Natural killer cell (primary cell): Measurements from ENCODE around the gene MPST. TPM values are rescaled to one million over a fixed set of nuclear protein-coding genes. Genes with fewer than 3 reads are reported as not detected.

Experiments
- ATAC-seq, 3 donors: fragments of 150-1000 bp in 2 of 3; fragments of 200-7000 bp in 1 of 3; cut with Tn5 transposase; 1 replicate in 1 of 3; 2 replicates in 2 of 3; pipeline ENCODE4 v1.10.0; 2021; ENCODE audit warnings: mild to moderate bottlenecking in 2 of 3, moderate library complexity in 2 of 3
- DNase-seq, 2 donors: peaks; one replicate each; pipeline versions ENCODE4 v3.0.0 to v3.0.0-alpha.2; 2013 to 2021; ENCODE audit warnings: mixed read lengths in 1 of 2
- H3K27ac ChIP-seq: one replicate; pipeline ENCODE4 v1.5.1; 2013; ENCODE audit warnings: mild to moderate bottlenecking, low read length
- H3K27me3 ChIP-seq: one replicate; pipeline ENCODE4 v1.6.1; 2013; ENCODE audit warnings: low read length; ENCODE audit not compliant: control insufficient read depth, insufficient read depth
- H3K36me3 ChIP-seq: one replicate; pipeline ENCODE4 v1.6.1; 2013; ENCODE audit warnings: low read length; ENCODE audit not compliant: control insufficient read depth, insufficient read depth
- H3K4me1 ChIP-seq: one replicate; pipeline ENCODE4 v1.6.1; 2013; ENCODE audit warnings: low read length; ENCODE audit not compliant: control insufficient read depth, insufficient read depth
- H3K4me3 ChIP-seq: one replicate; pipeline ENCODE4 v1.5.1; 2013; ENCODE audit warnings: low read length
- H3K9me3 ChIP-seq: one replicate; pipeline ENCODE4 v1.6.1; 2013; ENCODE audit warnings: low read length; ENCODE audit not compliant: control insufficient read depth, insufficient read depth
- H3K27ac Mint-ChIP-seq, 2 donors: one replicate each; pipeline ENCODE4 v1.8.0; 2022; ENCODE audit warnings: mild to moderate bottlenecking in 2 of 2, mixed read lengths in 2 of 2, moderate library complexity in 1 of 2
- H3K27me3 Mint-ChIP-seq, 2 donors: one replicate each; pipeline ENCODE4 v1.8.0; 2022; ENCODE audit warnings: low read depth in 2 of 2, mixed read lengths in 2 of 2
- H3K36me3 Mint-ChIP-seq: one replicate; pipeline ENCODE4 v1.8.0; 2022; ENCODE audit warnings: mixed read lengths
- H3K4me1 Mint-ChIP-seq, 2 donors: one replicate each; pipeline ENCODE4 v1.8.0; 2022; ENCODE audit warnings: mixed read lengths in 2 of 2
- H3K4me3 Mint-ChIP-seq: one replicate; pipeline ENCODE4 v1.8.0; 2022; ENCODE audit warnings: mild to moderate bottlenecking, moderate library complexity, mixed read lengths
- H3K9me3 Mint-ChIP-seq, 2 donors: one replicate each; pipeline ENCODE4 v1.8.0; 2022; ENCODE audit warnings: mixed read lengths in 2 of 2
- WGBS: methylation state at CpG from one replicate; pipeline ENCODE4 v1.1.7; 2013; ENCODE audit warnings: missing lambda C conversion rate; ENCODE audit not compliant: insufficient coverage; 5-methylcytosine and 5-hydroxymethylcytosine counted together
- intact Hi-C: fragments of 100-400 bp; cut with micrococcal nuclease; formaldehyde crosslinking; loops from one replicate; pipeline ENCODE4 v1.14.2; 2022
- total RNA-seq, 4 donors: library from RNA; stranded (reverse); fragments of 120-200 nt in 1 of 4; gene quantifications; one replicate each; pipeline versions ENCODE4 v1.2.3 to v1.2.4, GENCODE V29; 2013 to 2022
- TF ChIP-seq, protein P1 (sequence below): fragments of 200-600 bp; IDR thresholded peaks from one replicate; pipeline ENCODE4 v1.8.0; 2022; ENCODE audit warnings: antibody characterized with exemption

MPST gene
- total RNA-seq, 3 donors from 2014 or later (not counting 1 experiment from before 2014, with no cell fraction given): 21.4 to 23.9 (median 22.9) TPM

DNA sequence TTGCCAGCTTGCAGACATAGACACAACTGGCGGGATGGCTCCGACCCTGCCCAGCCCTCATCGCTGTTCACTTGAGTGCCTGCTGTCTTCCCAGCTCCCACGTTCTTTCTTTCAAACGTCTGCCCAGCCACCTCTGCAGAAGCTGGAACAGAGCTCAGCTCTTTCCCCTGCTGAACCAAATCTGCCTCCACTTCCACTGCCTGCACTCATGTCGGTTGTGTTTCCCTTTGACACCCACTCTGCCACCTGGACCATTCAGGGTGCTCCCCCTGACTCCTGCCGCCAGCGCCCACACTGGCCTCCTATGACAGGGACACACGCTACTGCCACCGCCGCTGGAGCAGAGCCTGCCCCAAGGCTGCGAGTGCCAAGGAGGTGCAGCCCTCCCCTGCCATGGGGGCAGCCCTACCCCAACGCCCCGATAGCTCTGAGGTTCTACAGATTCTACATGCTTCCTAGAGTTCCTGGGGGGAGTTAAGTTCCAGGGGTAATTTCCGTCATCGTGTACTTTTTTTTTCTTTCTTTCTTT lies 38.2 kb upstream of the MPST start:
- Mint-ChIP-seq H3K36me3 (no peaks in the 10 kb centered on the region), H3K27ac (no peak overlapping the region), H3K4me3 (no peak overlapping the region), H3K4me1 (peaks cover 13 to 14% of the 10 kb centered on the region in 2 donors), H3K27me3 (peaks cover 12 to 17% of the 10 kb centered on the region in 2 donors), H3K9me3 (peaks cover 0 to 8% of the 10 kb centered on the region in 2 donors)
- H3K4me3 ChIP-seq: no peak overlapping the region
- no peaks in the 10 kb centered on the region for H3K36me3 ChIP-seq
- no peak for DNase-seq
- peaks cover 11% of the 10 kb centered on the region for H3K4me1 ChIP-seq
- ATAC-seq: no peak
- peaks cover 11% of the 10 kb centered on the region for H3K9me3 ChIP-seq
- H3K27me3 ChIP-seq: no peaks in the 10 kb centered on the region
- intact Hi-C loops: no loop called here
- no peak overlapping the region for H3K27ac ChIP-seq
- WGBS: 90% methylated on average over 12 of the region's 16 CpGs
- TF ChIP-seq, protein P1, sequence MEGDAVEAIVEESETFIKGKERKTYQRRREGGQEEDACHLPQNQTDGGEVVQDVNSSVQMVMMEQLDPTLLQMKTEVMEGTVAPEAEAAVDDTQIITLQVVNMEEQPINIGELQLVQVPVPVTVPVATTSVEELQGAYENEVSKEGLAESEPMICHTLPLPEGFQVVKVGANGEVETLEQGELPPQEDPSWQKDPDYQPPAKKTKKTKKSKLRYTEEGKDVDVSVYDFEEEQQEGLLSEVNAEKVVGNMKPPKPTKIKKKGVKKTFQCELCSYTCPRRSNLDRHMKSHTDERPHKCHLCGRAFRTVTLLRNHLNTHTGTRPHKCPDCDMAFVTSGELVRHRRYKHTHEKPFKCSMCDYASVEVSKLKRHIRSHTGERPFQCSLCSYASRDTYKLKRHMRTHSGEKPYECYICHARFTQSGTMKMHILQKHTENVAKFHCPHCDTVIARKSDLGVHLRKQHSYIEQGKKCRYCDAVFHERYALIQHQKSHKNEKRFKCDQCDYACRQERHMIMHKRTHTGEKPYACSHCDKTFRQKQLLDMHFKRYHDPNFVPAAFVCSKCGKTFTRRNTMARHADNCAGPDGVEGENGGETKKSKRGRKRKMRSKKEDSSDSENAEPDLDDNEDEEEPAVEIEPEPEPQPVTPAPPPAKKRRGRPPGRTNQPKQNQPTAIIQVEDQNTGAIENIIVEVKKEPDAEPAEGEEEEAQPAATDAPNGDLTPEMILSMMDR: no peak

DNA sequence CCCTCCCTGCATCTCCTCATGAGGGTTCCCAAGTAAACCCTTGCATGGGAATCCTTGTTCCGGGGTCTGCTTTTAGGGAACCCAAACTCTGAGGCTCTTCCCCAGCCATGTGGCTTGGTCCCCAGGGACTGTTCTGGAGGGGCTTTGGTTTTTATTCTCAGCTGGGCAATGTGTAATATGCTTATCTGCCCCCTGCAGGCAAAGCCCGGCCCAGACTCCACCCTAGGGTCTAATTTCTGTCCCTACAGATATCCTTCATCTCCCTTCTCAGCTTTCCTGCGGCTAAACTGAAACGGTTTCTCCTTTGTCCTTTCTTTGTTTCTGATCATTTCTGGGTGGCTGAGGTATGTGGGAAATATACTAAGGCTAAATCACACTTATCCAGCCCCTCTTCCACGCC lies 37.4 kb upstream of the MPST start:
- WGBS: 59% methylated on average over 4 of the region's 5 CpGs
- intact Hi-C loops: no loop called here
- Mint-ChIP-seq H3K4me3 (no peak overlapping the region), H3K4me1 (peaks cover 12 to 13% of the 10 kb centered on the region in 2 donors), H3K27ac (no peak overlapping the region), H3K36me3 (no peaks in the 10 kb centered on the region), H3K27me3 (peaks cover 12 to 17% of the 10 kb centered on the region in 2 donors), H3K9me3 (peaks cover 0 to 8% of the 10 kb centered on the region in 2 donors)
- H3K9me3 ChIP-seq: peaks cover 12% of the 10 kb centered on the region
- ATAC-seq (no peak), DNase-seq (no peak)
- H3K4me3 ChIP-seq: no peak overlapping the region
- H3K27ac ChIP-seq: no peak overlapping the region
- no peaks in the 10 kb centered on the region for H3K36me3 ChIP-seq
- TF ChIP-seq, protein P1: no peak
- peaks cover 10% of the 10 kb centered on the region for H3K4me1 ChIP-seq
- no peaks in the 10 kb centered on the region for H3K27me3 ChIP-seq

DNA sequence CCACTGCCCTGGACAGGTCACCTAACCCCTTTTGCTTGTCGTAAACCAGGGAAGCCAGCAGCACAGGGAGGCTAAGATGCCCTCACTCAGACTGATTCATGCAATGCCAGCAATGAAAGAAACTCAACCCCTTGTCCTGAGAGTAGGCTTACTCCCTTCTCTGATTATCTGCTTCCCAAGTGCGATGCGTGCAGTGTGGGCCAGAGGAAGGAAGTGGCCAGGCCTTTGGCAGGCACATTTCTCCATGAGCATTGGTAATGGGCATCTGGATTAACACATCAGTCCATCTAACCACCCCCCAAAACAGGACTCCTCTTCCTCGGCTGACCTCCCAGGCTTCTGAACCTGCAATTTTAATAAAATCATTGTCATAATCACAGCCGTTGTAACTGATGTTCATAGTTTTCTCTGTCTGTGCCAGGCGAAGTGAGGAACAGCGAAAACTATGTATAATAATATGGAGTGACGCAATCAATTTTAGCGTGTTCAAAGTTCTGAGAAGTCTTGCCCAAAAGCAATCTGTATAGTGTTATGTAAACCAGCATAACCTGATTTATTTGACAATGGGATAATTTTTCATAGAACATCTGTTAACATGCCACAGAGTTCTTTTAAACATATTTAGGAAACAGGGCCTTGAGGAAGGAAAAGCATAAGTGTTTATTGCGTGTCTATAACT lies 34.2 kb upstream of the MPST start:
- no peak overlapping the region for H3K27ac Mint-ChIP-seq
- TF ChIP-seq, protein P1: no peak
- intact Hi-C loops: no loop called here
- DNase-seq (no peak), ATAC-seq (no peak)
- Histone ChIP-seq H3K27ac (no peak overlapping the region), H3K4me3 (no peak overlapping the region), H3K27me3 (peaks cover 10% of the 10 kb centered on the region), H3K9me3 (peaks cover 12% of the 10 kb centered on the region), H3K4me1 (no peaks in the 10 kb centered on the region), H3K36me3 (no peaks in the 10 kb centered on the region)
- no peak overlapping the region for H3K4me3 Mint-ChIP-seq
- H3K36me3 Mint-ChIP-seq: no peaks in the 10 kb centered on the region
- H3K4me1 Mint-ChIP-seq: no peaks in the 10 kb centered on the region
- H3K27me3 Mint-ChIP-seq: peaks cover 18 to 24% of the 10 kb centered on the region in 2 donors
- WGBS: 87% methylated on average over 10 of the region's 10 CpGs
- peaks cover 0 to 8% of the 10 kb centered on the region in 2 donors for H3K9me3 Mint-ChIP-seq
